ENCODE results near the gene TEX55. TPM values are rescaled to one million over a fixed set of nuclear protein-coding genes. Genes with fewer than 3 reads are reported as not detected.

The TEX55 gene
- total and polyA plus RNA-seq, 2 of the 4 experiments (the other 2 are of a cell fraction): not detected

GRCh38 chr3:119191800-119192199 lies 45.8 kb downstream of the TEX55 start:
- Histone ChIP-seq H4K5ac (ENCODE audit: low read depth, low read length) (peak overlapping the region; percentile 59; the same call in 1 of the 2 replicates), H4K20me1 (ENCODE audit: insufficient read depth, low read length) (no peaks in the 10 kb centered on the region), H2BK120ac (ENCODE audit: low read depth, low read length) (peak overlapping the region; percentile 88), H2BK5ac (ENCODE audit: low read depth, low read length, poor library complexity, severe bottlenecking) (peak overlapping the region; percentile 78), H4K8ac (ENCODE audit: low read depth in 2 of 2, low read length in 2 of 2) (peak overlapping the region; percentile 68 to 72), H3K9me1 (ENCODE audit: insufficient read depth, low read length) (peaks cover 12% of the 10 kb centered on the region), H3K27ac (ENCODE audit: insufficient read depth, low read length) (no peak overlapping the region), H3K27me3 (ENCODE audit: control insufficient read depth, insufficient read depth, low read length) (no peaks in the 10 kb centered on the region), H3K4ac (ENCODE audit: low read depth, low read length) (peak overlapping the region; percentile 85), H2BK20ac (ENCODE audit: low read depth, low read length) (peak overlapping the region; percentile 94), H3K36me3 (ENCODE audit: control insufficient read depth, insufficient read depth, low read length) (no peaks in the 10 kb centered on the region), H2AK9ac (replicated peaks; ENCODE audit: low read depth, low read length, poor library complexity) (peak overlapping the region; percentile 35), H2BK15ac (ENCODE audit: low read depth, low read length) (peak overlapping the region; percentile 96; the same call in 2 of the 3 replicates), H3K79me1 (ENCODE audit: low read depth in 1 of 2, low read length in 2 of 2) (peaks cover 0 to 3% of the 10 kb centered on the region in 2 experiments; a peak in 1 of 4 replicates), H3K56ac (ENCODE audit: extremely low read depth, insufficient read depth, low read length) (0 out of 2 replicates have a peak overlapping the region, but pooled peaks have one; percentile 27), H3K18ac (ENCODE audit: low read depth, low read length) (peak overlapping the region; percentile 84), H3K14ac (replicated peaks; ENCODE audit: low read depth, low read length) (peak overlapping the region; percentile 85), H3K9me3 (ENCODE audit: control insufficient read depth, insufficient read depth, low read length) (no peaks in the 10 kb centered on the region), H3K4me1 (ENCODE audit: control insufficient read depth, insufficient read depth, low read length) (peaks cover 21% of the 10 kb centered on the region), H2AFZ (replicated peaks; ENCODE audit: low read length, poor library complexity) (no peak overlapping the region), H3K23ac (ENCODE audit: low read depth, low read length) (peak overlapping the region; percentile 64; the same call in 1 of the 2 replicates), H4K91ac (ENCODE audit: insufficient read depth, low read depth, low read length) (peak overlapping the region; percentile 86), H3K4me2 (ENCODE audit: low read depth, low read length) (no peak overlapping the region), H2AK5ac (ENCODE audit: low read depth, low read length) (peak overlapping the region; percentile 93), H3K9ac (ENCODE audit: low read depth, low read length) (no peak overlapping the region), H3K4me3 (ENCODE audit: insufficient read depth, low read depth, low read length) (no peak overlapping the region)
- intact Hi-C loops (cut with micrococcal nuclease) (loop anchor here (5.0 kb wide), 1 partner anchor 36 kb away; no protein-coding TSS in a partner anchor), dilution Hi-C loops (cut with HindIII; ENCODE audit: low sequenced_read_pairs, unreplicated experiment) (no loop called here), in situ Hi-C loops (cut with MboI; ENCODE audit: low sequenced_read_pairs) (no loop called here)
- CTCF ChIA-PET: no interaction called here
- TF ChIP-seq MAZ (IDR thresholded peaks at IDR 0.05; ENCODE audit: borderline replicate concordance, low read depth, low read length) (no peak), MAFK (IDR thresholded peaks at IDR 0.05; ENCODE audit: low read depth, low read length) (peak; percentile 42; the same call in 1 of the 2 replicates), NFE2L2 (IDR thresholded peaks at IDR 0.05; ENCODE audit: low read depth, low read length) (peak; percentile 93)
- ATAC-seq (ENCODE audit: low read depth) (no peak), DNase-seq (no peak)
- 78% methylated on average over 1 of the region's 1 CpG; no CpG with 5 or more reads in 1 of the 2 experiments for WGBS, 2 experiments (ENCODE audit: extremely low coverage in 2 of 2, insufficient read length in 1 of 2)
- POLR2A ChIA-PET (ENCODE audit: unreplicated experiment): no interaction called here
- BruUV-seq (replicated peaks): no TSS peak

Measured in IMR-90 (cell line).